Mesenchymal stem cell (in vitro differentiated cells and primary cell): ENCODE measurements around the gene RBBP8.
A peak's percentile ranks its signal among the peaks of the same experiment; 100 is the strongest.

Source experiments
- DNase-seq: peaks from one replicate; pipeline ENCODE4 v3.0.0-alpha.2; 2013
- H2AFZ ChIP-seq: one replicate; pipeline ENCODE4 v1.6.1; 2013; ENCODE audit warnings: low read depth, mild to moderate bottlenecking, control low read depth, inconsistent platforms, low read length, moderate library complexity
- H2AK5ac ChIP-seq: 2 replicates; pipeline ENCODE4 v1.6.1; 2013; ENCODE audit warnings: low read length, moderate library complexity, mild to moderate bottlenecking, inconsistent platforms; ENCODE audit not compliant: severe bottlenecking
- H2BK120ac ChIP-seq: one replicate; pipeline ENCODE4 v1.6.1; 2013; ENCODE audit warnings: low read depth, mild to moderate bottlenecking, inconsistent platforms, low read length, moderate library complexity
- H2BK12ac ChIP-seq, 2 experiments: one replicate each; pipeline ENCODE4 v1.6.1; 2013; ENCODE audit warnings: inconsistent platforms in 2 of 2, low read length in 2 of 2, mild to moderate bottlenecking in 2 of 2, moderate library complexity in 2 of 2, control low read depth in 1 of 2
- H2BK15ac ChIP-seq: one replicate; pipeline ENCODE4 v1.6.1; 2013; ENCODE audit warnings: mild to moderate bottlenecking, low read depth, inconsistent platforms; ENCODE audit not compliant: poor library complexity, severe bottlenecking
- H2BK5ac ChIP-seq: 2 replicates; pipeline ENCODE4 v1.6.1; 2013; ENCODE audit warnings: low read depth, mild to moderate bottlenecking, low read length, control low read depth, inconsistent platforms; ENCODE audit not compliant: poor library complexity, severe bottlenecking
- H3K14ac ChIP-seq, 2 experiments: one replicate each; pipeline ENCODE4 v1.6.1; 2013; ENCODE audit warnings: inconsistent platforms in 2 of 2, low read length in 2 of 2, control low read depth in 1 of 2, mild to moderate bottlenecking in 1 of 2, moderate library complexity in 1 of 2
- H3K18ac ChIP-seq, 2 experiments: one replicate each; pipeline ENCODE4 v1.6.1; 2013; ENCODE audit warnings: inconsistent platforms in 2 of 2, low read length in 2 of 2, control low read depth in 1 of 2, low read depth in 1 of 2, mild to moderate bottlenecking in 1 of 2
- H3K23ac ChIP-seq, 2 experiments: one replicate each; pipeline ENCODE4 v1.6.1; 2013; ENCODE audit warnings: inconsistent platforms in 2 of 2, low read length in 2 of 2, mild to moderate bottlenecking in 2 of 2, moderate library complexity in 2 of 2, control low read depth in 1 of 2
- H3K27ac ChIP-seq: 2 replicates; pipeline ENCODE4 v1.5.1; 2013; ENCODE audit warnings: mild to moderate bottlenecking, moderate library complexity, low read length, control low read depth, inconsistent platforms; ENCODE audit not compliant: poor library complexity, severe bottlenecking
- H3K27me3 ChIP-seq, 2 experiments: 2 replicates each; pipeline versions ENCODE4 v1.6.1 to v1.7.0; 2013; ENCODE audit warnings: low read length in 2 of 2, mild to moderate bottlenecking in 2 of 2, moderate library complexity in 2 of 2, control low read depth in 1 of 2, inconsistent platforms in 1 of 2; ENCODE audit not compliant: control insufficient read depth in 1 of 2, insufficient read depth in 1 of 2
- H3K36me3 ChIP-seq, 2 experiments: 2 replicates each; pipeline versions ENCODE4 v1.6.1 to v1.7.0; 2013; ENCODE audit warnings: low read length in 2 of 2, control low read depth in 1 of 2, inconsistent platforms in 1 of 2, low read depth in 1 of 2, mild to moderate bottlenecking in 1 of 2; ENCODE audit not compliant: insufficient read depth in 2 of 2, control insufficient read depth in 1 of 2
- H3K4ac ChIP-seq, 2 experiments: one replicate each; pipeline ENCODE4 v1.6.1; 2013; ENCODE audit warnings: inconsistent platforms in 2 of 2, low read length in 2 of 2, mild to moderate bottlenecking in 2 of 2, moderate library complexity in 2 of 2, control low read depth in 1 of 2, low read depth in 1 of 2
- H3K4me1 ChIP-seq: 2 replicates; pipeline ENCODE4 v1.6.1; 2013; ENCODE audit warnings: low read depth, low read length, control low read depth; ENCODE audit not compliant: control insufficient read depth, insufficient read depth
- H3K4me2 ChIP-seq: 2 replicates; pipeline ENCODE4 v1.6.1; 2013; ENCODE audit warnings: low read length, mild to moderate bottlenecking, inconsistent platforms; ENCODE audit not compliant: poor library complexity, severe bottlenecking
- H3K4me3 ChIP-seq, 2 experiments: 2 replicates each; pipeline versions ENCODE4 v1.5.1 to v1.7.0; 2013; ENCODE audit warnings: low read length in 2 of 2, mild to moderate bottlenecking in 2 of 2, control low read depth in 1 of 2, low read depth in 1 of 2; ENCODE audit not compliant: insufficient read depth in 1 of 2
- H3K79me1 ChIP-seq: replicated peaks from 2 replicates; pipeline ENCODE4 v1.6.1; 2013; ENCODE audit warnings: mild to moderate bottlenecking, control low read depth, low read length, inconsistent platforms; ENCODE audit not compliant: poor library complexity, severe bottlenecking
- H3K9ac ChIP-seq: 2 replicates; pipeline ENCODE4 v1.7.0; 2013; ENCODE audit warnings: mild to moderate bottlenecking, low read length, moderate library complexity
- H3K9me3 ChIP-seq: 2 replicates; pipeline ENCODE4 v1.7.0; 2013; ENCODE audit warnings: mild to moderate bottlenecking, low read length; ENCODE audit not compliant: control insufficient read depth
- H4K8ac ChIP-seq: one replicate; pipeline ENCODE4 v1.6.1; 2013; ENCODE audit warnings: inconsistent platforms, mild to moderate bottlenecking, low read length, moderate library complexity
- H4K91ac ChIP-seq: one replicate; pipeline ENCODE4 v1.6.1; 2013; ENCODE audit warnings: mild to moderate bottlenecking, low read length, inconsistent platforms
- WGBS: methylation state at CpG from one replicate; pipeline ENCODE4 v1.1.7; 2013; ENCODE audit warnings: mixed read lengths; 5-methylcytosine and 5-hydroxymethylcytosine counted together

The RBBP8 gene

GRCh38 chr18:22964116-22964515 is 31.0 kb downstream of the RBBP8 start:
- H3K36me3 ChIP-seq, result peaks cover 0 to 4% of the 10 kb centered on the region in 2 experiments
- H4K91ac ChIP-seq, result no peak overlapping the region
- H3K23ac ChIP-seq, result no peak overlapping the region
- no peak overlapping the region for H3K14ac ChIP-seq
- no peaks in the 10 kb centered on the region for H3K27me3 ChIP-seq
- no peak overlapping the region for H3K9ac ChIP-seq
- WGBS, result no CpG with 5 or more reads among the region's 3 CpGs
- H2BK120ac ChIP-seq, result no peak overlapping the region
- no peak overlapping the region for H3K4me3 ChIP-seq
- no peak overlapping the region for H4K8ac ChIP-seq
- no peak overlapping the region for H2AK5ac ChIP-seq
- H2BK15ac ChIP-seq, result no peak overlapping the region
- no peaks in the 10 kb centered on the region for H3K4me1 ChIP-seq
- H2AFZ ChIP-seq, result no peak overlapping the region
- no peak overlapping the region for H2BK5ac ChIP-seq
- no peaks in the 10 kb centered on the region for H3K9me3 ChIP-seq
- H3K27ac ChIP-seq, result no peak overlapping the region
- H3K4me2 ChIP-seq, result no peak overlapping the region
- no peak overlapping the region for H2BK12ac ChIP-seq
- no peak for DNase-seq
- peaks cover 11% of the 10 kb centered on the region for H3K79me1 ChIP-seq
- no peak overlapping the region for H3K18ac ChIP-seq
- H3K4ac ChIP-seq, result no peak overlapping the region

- Histone ChIP-seq H3K27ac (no peak overlapping the region), H4K8ac (no peak overlapping the region), H2AK5ac (no peak overlapping the region), H2BK15ac (no peak overlapping the region), H3K27me3 (no peaks in the 10 kb centered on the region), H3K4me2 (no peak overlapping the region), H3K79me1 (peaks cover 11% of the 10 kb centered on the region), H3K9ac (no peak overlapping the region), H4K91ac (no peak overlapping the region), H3K18ac (no peak overlapping the region), H3K23ac (no peak overlapping the region), H3K4me1 (no peaks in the 10 kb centered on the region), H2AFZ (no peak overlapping the region), H2BK12ac (no peak overlapping the region), H3K9me3 (no peaks in the 10 kb centered on the region), H3K4ac (no peak overlapping the region), H3K36me3 (peaks cover 3 to 4% of the 10 kb centered on the region in 2 experiments), H3K14ac (no peak overlapping the region), H3K4me3 (no peak overlapping the region), H2BK120ac (no peak overlapping the region), H2BK5ac (no peak overlapping the region)
- no peak for DNase-seq
Observed at GRCh38 chr18:22964722-22965121, 31.6 kb downstream of the RBBP8 start.

DNA sequence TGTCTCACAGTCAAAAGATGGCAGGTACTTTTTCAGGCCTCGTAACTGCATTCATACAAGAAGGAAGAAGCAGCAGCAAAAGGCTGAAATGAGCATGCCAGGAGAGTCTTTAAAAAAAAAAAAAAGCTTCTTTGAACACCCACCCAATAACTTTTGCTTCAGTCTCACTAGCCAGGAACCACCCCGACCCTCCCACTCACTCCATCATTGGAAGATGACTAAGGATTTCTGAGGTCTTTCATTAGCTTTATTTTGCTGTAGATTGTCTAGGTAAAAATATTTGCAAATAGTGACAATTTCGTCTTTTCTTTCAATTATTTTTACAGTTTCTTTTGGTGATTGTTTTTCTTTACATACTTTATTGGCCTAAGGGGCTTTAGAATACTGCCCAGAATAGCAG is 37.9 kb downstream of the RBBP8 start:
- no peak overlapping the region for H3K4me2 ChIP-seq
- H3K23ac ChIP-seq, result no peak overlapping the region
- no peak overlapping the region for H4K8ac ChIP-seq
- no peak overlapping the region for H2AK5ac ChIP-seq
- no peak overlapping the region for H3K9ac ChIP-seq
- peaks cover 0 to 10% of the 10 kb centered on the region in 2 experiments for H3K36me3 ChIP-seq
- H2BK120ac ChIP-seq, result no peak overlapping the region
- H3K18ac ChIP-seq, result no peak overlapping the region
- no peak overlapping the region for H4K91ac ChIP-seq
- H3K14ac ChIP-seq, result no peak overlapping the region
- peaks cover 3% of the 10 kb centered on the region for H3K4me1 ChIP-seq
- no peak for DNase-seq
- no peak overlapping the region for H2BK12ac ChIP-seq
- H3K4ac ChIP-seq, result no peak overlapping the region
- no peak overlapping the region for H2BK5ac ChIP-seq
- H3K27me3 ChIP-seq, result no peaks in the 10 kb centered on the region
- H3K4me3 ChIP-seq, result no peak overlapping the region
- no peaks in the 10 kb centered on the region for H3K9me3 ChIP-seq
- no peak overlapping the region for H2BK15ac ChIP-seq
- H3K27ac ChIP-seq, result no peak overlapping the region
- 100% methylated on average over 1 of the region's 3 CpGs for WGBS
- H2AFZ ChIP-seq, result no peak overlapping the region
- H3K79me1 ChIP-seq, result peaks cover 5% of the 10 kb centered on the region

DNA sequence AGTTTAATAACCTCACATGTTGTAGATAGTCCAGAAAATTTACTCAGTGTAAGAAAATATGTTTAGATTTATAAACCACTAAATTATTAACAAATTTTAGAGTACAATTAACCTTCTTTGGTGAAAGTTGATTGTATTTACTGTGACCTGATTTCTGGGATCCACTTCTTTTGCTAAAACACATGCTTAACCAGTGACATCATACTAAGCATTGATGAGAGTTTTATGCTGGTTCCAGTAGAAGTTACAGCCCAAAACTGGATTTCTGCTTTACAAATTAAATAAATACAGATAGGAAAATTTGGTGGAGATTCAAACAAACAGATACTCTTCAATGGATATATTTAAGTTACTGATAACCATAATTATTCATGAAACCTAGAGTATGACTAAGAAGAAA is 40.9 kb downstream of the RBBP8 start:
- no peak overlapping the region for H4K91ac ChIP-seq
- H4K8ac ChIP-seq, result no peak overlapping the region
- no peak overlapping the region for H2BK120ac ChIP-seq
- no peak overlapping the region for H3K14ac ChIP-seq
- no peak overlapping the region for H3K18ac ChIP-seq
- H2AFZ ChIP-seq, result no peak overlapping the region
- H2BK15ac ChIP-seq, result no peak overlapping the region
- H2BK5ac ChIP-seq, result no peak overlapping the region
- H2BK12ac ChIP-seq, result no peak overlapping the region
- no peaks in the 10 kb centered on the region for H3K27me3 ChIP-seq
- H3K9me3 ChIP-seq, result no peaks in the 10 kb centered on the region
- H3K4me1 ChIP-seq, result peaks cover 5% of the 10 kb centered on the region
- no peak overlapping the region for H2AK5ac ChIP-seq
- H3K36me3 ChIP-seq, result peaks cover 0 to 14% of the 10 kb centered on the region in 2 experiments
- no peak overlapping the region for H3K9ac ChIP-seq
- H3K27ac ChIP-seq, result no peak overlapping the region
- H3K79me1 ChIP-seq, result peaks cover 2% of the 10 kb centered on the region
- no peak overlapping the region for H3K4me2 ChIP-seq
- H3K4ac ChIP-seq, result no peak overlapping the region
- DNase-seq, result peak; percentile 16
- no peak overlapping the region for H3K23ac ChIP-seq
- H3K4me3 ChIP-seq, result no peak overlapping the region
